GM12891 (cell line): ENCODE results near the gene ADAMTS18.

Source experiments
- DNase-seq: peaks from one replicate; pipeline ENCODE4 v3.0.0; 2011; ENCODE audit warnings: low spot score; ENCODE audit not compliant: insufficient read length
- FAIRE-seq: peaks from 2 replicates; lab custom pipeline; 2011; peaks lifted over from hg19 to GRCh38; lab: Jason Lieb, UNC
- PAX5 ChIP-seq: IDR thresholded peaks from 2 replicates; pipeline ENCODE4 v1.6.1; 2011; ENCODE audit warnings: low read length, moderate library complexity, mild to moderate bottlenecking; ENCODE audit not compliant: insufficient read depth, severe bottlenecking
- POLR2A ChIP-seq: IDR thresholded peaks from 2 replicates; pipeline ENCODE4 v1.6.1; 2011; ENCODE audit warnings: low read depth, low read length, control low read depth
- POLR2AphosphoS5 ChIP-seq: IDR thresholded peaks from 2 replicates; pipeline ENCODE4 v1.6.1; 2011; ENCODE audit warnings: low read depth, low read length, control low read depth
- POU2F2 ChIP-seq: IDR thresholded peaks from 2 replicates; pipeline ENCODE4 v1.6.1; 2011; ENCODE audit warnings: low read depth, mild to moderate bottlenecking, control low read depth, low read length, moderate library complexity
- SPI1 ChIP-seq: IDR thresholded peaks from 2 replicates; pipeline ENCODE4 v1.6.1; 2011; ENCODE audit warnings: low read depth, low read length, control low read depth
- TAF1 ChIP-seq: IDR thresholded peaks from 2 replicates; pipeline ENCODE4 v1.6.1; 2011; ENCODE audit warnings: low read depth, low read length, control low read depth

ADAMTS18 gene

DNA sequence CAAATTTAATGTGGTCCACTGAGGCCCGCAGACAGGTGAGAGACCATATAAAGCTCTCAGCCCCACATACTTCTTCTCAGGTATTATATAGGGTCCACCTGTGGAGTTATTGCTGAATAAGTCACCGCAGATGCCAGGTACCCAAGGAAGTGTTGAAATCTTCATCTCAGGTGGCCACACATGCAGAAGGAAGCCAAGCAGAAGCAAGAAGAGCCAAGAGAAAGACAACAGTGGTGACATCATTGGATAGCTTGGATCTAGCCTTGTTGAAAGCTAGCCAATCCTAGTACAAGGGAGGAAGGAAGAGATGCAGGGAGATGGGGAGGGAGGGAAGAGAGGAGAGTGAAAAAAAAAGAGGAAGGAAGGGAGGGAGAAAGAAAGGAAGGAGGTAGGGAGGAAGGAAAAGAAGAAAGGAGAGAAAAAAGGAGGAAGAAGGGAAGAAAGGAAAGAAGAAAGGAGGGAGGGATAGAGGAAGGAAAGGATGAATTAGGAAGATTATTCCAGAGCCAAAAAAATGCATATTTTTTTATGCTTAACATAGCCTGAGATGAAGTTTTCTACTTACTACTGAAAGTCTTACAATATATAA lies 12.5 kb downstream of the ADAMTS18 start:
- TF ChIP-seq POLR2A (no peak), PAX5 (no peak), POLR2AphosphoS5 (no peak), POU2F2 (no peak), SPI1 (no peak), TAF1 (no peak)
- FAIRE-seq (no peak), DNase-seq (no peak)

DNA sequence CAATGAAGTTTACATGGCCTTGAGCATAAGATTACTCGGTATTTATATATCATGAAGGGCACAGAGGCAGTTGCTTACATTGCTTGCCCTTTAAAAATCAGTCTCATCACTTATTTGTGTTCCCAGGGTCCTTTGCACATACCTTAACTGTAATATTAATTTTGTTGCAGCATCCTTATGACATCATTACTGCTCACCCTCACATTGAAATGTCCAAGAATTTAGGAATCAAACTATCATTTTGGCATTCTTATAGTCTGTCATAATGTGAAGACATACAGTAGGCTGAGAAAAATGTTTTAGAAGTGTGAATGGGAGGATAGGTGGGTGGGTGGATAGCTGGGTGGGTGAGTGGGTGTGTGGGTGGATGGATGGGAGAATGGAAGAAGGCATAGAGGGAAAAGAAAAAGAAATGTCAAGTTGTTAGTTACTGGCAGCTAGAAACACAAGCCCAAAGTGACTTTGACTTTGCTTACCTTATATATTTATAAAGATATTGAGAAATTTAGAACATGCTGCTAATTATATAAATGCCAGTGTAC lies 17.8 kb downstream of the ADAMTS18 start:
- FAIRE-seq = no peak

DNA sequence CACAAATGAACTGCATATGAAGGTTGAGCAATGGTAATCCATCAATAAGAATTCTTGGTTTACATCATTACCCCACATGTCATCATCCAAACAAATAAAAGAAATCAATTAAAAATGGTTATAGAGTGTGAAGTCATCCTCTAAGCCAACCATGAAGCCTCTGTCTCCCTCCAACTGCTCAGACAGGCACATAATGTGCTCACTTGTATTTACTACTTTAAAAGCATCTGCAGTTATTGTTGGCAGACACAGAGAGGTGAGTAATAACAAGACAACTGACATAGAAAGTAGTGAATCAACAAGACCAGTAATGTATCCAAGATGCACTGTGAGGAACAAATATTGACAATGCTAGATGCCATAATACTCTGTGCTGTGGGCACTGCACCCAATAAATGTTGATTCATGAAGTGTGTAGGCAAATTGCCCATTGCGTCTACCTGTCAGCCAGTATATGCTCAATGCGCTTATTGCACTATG lies 20.0 kb downstream of the ADAMTS18 start:
- no peak for TF ChIP-seq POU2F2
- no peak for TF ChIP-seq POLR2A
- no peak for TF ChIP-seq POLR2AphosphoS5
- no peak for TF ChIP-seq PAX5
- TF ChIP-seq TAF1 = no peak
- no peak for TF ChIP-seq SPI1
- FAIRE-seq = no peak
- DNase-seq = no peak

More for the DNA sequence above, 17.8 kb downstream of the ADAMTS18 start:
- no peak for DNase-seq
- TF ChIP-seq POU2F2 = no peak

DNA sequence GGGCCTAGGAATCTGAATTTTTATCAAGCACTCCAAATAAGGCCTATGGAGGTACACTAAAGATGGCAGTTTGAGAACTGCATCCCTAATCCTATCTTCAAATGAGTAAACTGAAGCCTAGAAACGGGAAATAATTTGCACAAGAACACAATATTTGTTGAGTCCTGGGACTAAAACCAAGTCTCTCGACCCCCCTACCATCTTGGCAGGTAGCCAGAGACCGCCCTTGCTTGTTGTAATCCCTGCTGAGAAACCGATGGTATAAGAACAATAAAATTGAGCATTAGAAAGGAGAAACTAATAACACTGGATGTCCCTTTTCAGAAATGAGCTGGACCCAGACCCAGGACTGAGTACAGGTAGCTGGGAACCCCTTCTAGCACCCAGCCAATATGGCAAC lies 24.4 kb downstream of the ADAMTS18 start:
- no peak for FAIRE-seq
- TF ChIP-seq POLR2A = no peak
- TF ChIP-seq POU2F2 = no peak
- TF ChIP-seq POLR2AphosphoS5 = no peak
- TF ChIP-seq SPI1 = no peak
- no peak for TF ChIP-seq TAF1
- no peak for TF ChIP-seq PAX5
- no peak for DNase-seq

DNA sequence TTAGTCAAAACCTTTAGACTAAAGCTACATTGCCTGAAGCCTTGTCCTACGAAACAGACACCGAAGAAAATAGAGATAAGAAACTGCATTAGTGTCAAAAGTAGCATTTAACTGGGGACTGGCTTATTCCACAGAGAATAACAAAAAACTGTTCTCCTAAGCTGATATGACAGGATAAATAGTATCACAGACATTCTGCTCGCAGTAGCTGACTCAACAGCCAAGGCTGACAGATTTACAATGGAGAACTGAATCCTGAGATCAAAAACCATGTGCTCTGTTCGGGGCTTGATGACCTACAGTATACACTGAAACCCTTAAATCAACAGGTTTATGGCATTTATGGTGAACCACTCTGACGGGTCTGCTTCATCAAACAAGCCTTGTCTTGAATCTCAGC lies 25.5 kb downstream of the ADAMTS18 start:
- TF ChIP-seq POLR2AphosphoS5 = no peak
- no peak for TF ChIP-seq POU2F2
- FAIRE-seq (no peak), DNase-seq (no peak)

DNA sequence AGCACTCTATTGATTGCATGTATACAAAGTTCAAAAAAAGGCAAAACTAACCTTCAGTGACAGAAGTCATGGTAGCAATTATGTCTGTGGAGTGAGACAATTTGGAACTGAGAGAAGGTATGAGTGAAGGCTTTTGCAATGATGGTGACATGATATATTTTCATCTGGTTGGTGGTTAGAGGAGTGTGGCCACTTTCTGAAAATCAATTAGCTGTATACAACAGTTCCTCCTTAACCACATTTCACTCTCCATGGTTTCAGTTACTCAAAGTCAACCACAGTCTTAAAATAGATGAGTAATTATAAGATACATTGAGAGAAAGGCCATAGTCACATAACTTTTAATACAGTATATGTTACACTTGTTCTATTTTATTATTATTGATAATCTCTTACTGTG lies 26.2 kb downstream of the ADAMTS18 start:
- DNase-seq (no peak), FAIRE-seq (no peak)
- TF ChIP-seq SPI1 (no peak), PAX5 (no peak), TAF1 (no peak), POU2F2 (no peak), POLR2AphosphoS5 (no peak), POLR2A (no peak)

DNA sequence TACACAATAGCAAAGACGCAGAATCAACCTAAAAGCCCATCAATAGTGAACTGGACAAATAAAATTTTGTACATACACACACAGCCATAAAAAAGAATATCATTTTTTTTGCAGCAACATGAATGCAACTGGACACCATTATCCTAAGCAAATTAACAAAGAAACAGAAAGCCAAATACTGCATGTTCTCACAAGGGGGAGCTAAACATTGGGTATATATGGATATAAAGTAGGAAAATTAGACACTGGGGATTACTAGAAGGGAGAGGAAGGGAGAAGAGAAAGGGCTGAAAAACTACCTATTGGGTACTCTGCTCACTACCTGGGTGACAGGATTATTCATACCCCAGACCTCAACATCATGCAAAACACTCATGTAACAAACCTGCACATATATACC lies 28.2 kb downstream of the ADAMTS18 start:
- DNase-seq (no peak), FAIRE-seq (no peak)
- no peak for TF ChIP-seq SPI1
- TF ChIP-seq POU2F2 = no peak
- TF ChIP-seq POLR2AphosphoS5 = no peak
- no peak for TF ChIP-seq TAF1
- TF ChIP-seq POLR2A = no peak
- TF ChIP-seq PAX5 = no peak

DNA sequence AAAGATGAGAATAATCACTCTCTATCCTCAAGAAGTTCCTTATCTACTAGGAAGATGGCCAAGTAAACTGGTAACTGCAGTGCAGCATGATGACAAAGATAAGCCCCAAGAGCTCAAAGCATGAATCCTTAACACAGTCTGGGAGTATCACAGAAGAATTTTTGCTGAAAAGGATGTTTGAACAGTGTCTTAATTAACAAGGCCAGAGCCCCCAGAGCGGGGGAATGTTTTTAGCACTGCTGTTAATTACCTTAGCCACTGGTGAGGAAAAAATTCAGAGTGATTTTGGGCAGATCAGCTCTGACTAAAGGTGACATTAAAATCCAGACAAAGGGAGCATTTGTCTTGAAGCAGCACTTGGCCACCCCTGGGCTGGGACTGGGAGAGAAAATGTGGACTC lies 30.1 kb downstream of the ADAMTS18 start:
- DNase-seq (no peak), FAIRE-seq (no peak)
- no peak for TF ChIP-seq SPI1
- TF ChIP-seq POLR2AphosphoS5 = no peak
- TF ChIP-seq TAF1 = no peak
- TF ChIP-seq PAX5 = no peak
- no peak for TF ChIP-seq POU2F2
- no peak for TF ChIP-seq POLR2A

DNA sequence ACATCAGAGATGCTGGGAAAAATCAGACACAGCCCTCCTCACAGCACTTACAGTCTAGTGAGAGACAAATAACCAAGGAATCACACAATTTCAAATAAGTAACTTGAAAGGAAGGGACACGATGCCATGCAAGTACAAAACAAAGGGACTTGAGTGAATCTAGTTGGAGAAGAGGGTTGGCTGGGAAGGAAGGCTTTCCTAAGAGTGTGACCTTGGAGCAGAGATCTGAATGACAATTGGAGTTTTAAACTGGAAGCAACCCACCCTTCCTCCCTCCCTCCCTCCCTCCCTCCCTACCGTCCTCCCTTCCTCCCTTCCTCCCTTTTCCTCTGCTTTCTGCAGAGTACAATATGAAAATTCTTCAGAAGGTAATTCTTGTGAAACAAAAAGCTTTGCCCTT lies 31.1 kb downstream of the ADAMTS18 start:
- FAIRE-seq = no peak
- TF ChIP-seq TAF1 (no peak), POU2F2 (no peak), SPI1 (no peak), PAX5 (no peak), POLR2AphosphoS5 (no peak), POLR2A (no peak)

DNA sequence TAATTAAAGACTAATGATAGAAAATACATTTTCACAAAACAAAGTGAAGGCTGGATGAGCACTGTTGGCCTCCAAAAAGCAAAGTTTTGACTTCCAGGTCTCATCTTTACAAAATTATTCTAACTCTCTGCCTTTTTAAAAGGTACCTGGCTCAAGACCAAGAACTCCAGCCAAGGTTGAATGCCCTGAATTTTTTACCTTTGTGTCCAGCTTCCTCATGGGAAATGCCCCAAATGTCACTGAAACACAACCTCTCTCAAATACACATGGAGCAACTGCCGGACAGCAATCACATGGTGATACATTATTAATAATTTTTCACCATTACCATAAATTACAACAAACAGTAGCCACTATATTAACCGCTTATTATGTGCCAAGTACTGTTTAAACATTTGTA lies 32.2 kb downstream of the ADAMTS18 start:
- no peak for FAIRE-seq
- no peak for TF ChIP-seq POLR2AphosphoS5
- DNase-seq = no peak

More for the DNA sequence above, 31.1 kb downstream of the ADAMTS18 start:
- DNase-seq = no peak

DNA sequence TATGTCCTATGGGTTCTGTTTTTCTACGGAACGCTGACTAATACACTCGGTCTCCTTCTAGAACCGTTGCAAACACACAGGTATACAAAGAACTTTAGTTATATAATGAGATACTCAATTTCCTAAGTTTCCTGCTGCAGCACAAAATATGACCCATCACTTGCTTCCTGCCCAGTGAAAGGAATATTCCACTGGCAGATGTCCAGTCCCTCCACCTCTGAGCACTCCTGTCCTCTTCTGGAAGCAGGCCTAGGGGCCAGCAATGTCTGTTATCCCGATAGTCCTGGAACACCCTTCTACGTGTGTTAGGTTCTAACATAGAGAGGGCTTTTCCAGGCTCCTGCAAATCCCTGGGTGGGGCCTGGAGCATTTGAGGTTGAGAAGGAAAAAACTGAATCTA lies 32.7 kb downstream of the ADAMTS18 start:
- TF ChIP-seq POU2F2 (no peak), TAF1 (no peak), SPI1 (no peak), POLR2AphosphoS5 (no peak), POLR2A (no peak), PAX5 (no peak)
- FAIRE-seq (no peak), DNase-seq (no peak)
